Measurements from ENCODE around the gene SERPINE1.

- TF ChIP-seq CTCF (IDR thresholded peaks at IDR 0.05 in 2 of 3, conservative IDR thresholded peaks at IDR 0.05 in 1 of 3; ENCODE audit: borderline replicate concordance in 1 of 3, insufficient read depth in 1 of 3, low read depth in 2 of 3, low read length in 2 of 3) (no peak), ELF1 (IDR thresholded peaks at IDR 0.05; ENCODE audit: borderline replicate concordance, low read depth) (no peak), POLR2A (IDR thresholded peaks at IDR 0.05; ENCODE audit: borderline replicate concordance, extremely low read depth, insufficient read depth, insufficient read length) (no peak), RAD21 (IDR thresholded peaks at IDR 0.05; ENCODE audit: low read depth) (no peak), JUND (IDR thresholded peaks at IDR 0.05) (no peak), YY1 (IDR thresholded peaks at IDR 0.05; ENCODE audit: extremely low read depth, insufficient replicate concordance, low read depth, low read length) (no peak), POLR2AphosphoS5 (IDR thresholded peaks at IDR 0.05; ENCODE audit: low read depth, low read length) (no peak)
Measured at GRCh38 chr7:101186194-101186593, 59.3 kb downstream of the SERPINE1 start.
